H9 (cell line): ENCODE data around the gene CADPS. TPM values are rescaled to one million over a fixed set of nuclear protein-coding genes. Genes with fewer than 3 reads are reported as not detected.

Source experiments
- DNase-seq: peaks from one replicate; pipeline ENCODE4 v3.0.0-alpha.2; 2017
- H2AFZ ChIP-seq: one replicate; pipeline ENCODE4 v1.6.1; 2013; ENCODE audit warnings: mild to moderate bottlenecking, low read length, control low read depth, moderate library complexity
- H2AK5ac ChIP-seq: 2 replicates; pipeline ENCODE4 v1.6.1; 2013; ENCODE audit warnings: low read length, control low read depth, mixed read lengths; ENCODE audit not compliant: insufficient read length
- H2BK120ac ChIP-seq: one replicate; pipeline ENCODE4 v1.6.1; 2013; ENCODE audit warnings: low read depth, mild to moderate bottlenecking, low read length, control low read depth, inconsistent platforms; ENCODE audit not compliant: poor library complexity, severe bottlenecking
- H2BK12ac ChIP-seq: 2 replicates; pipeline ENCODE4 v1.6.1; 2013; ENCODE audit warnings: low read length, control low read depth, mixed read lengths, low read depth; ENCODE audit not compliant: insufficient read length
- H2BK15ac ChIP-seq: 2 replicates; pipeline ENCODE4 v1.6.1; 2013; ENCODE audit warnings: low read depth, low read length, control low read depth
- H2BK20ac ChIP-seq: one replicate; pipeline ENCODE4 v1.6.1; 2013; ENCODE audit warnings: low read depth, mild to moderate bottlenecking, low read length, control low read depth, inconsistent platforms; ENCODE audit not compliant: poor library complexity, severe bottlenecking
- H2BK5ac ChIP-seq: 2 replicates; pipeline ENCODE4 v1.6.1; 2013; ENCODE audit warnings: low read length, control low read depth, mixed read lengths; ENCODE audit not compliant: insufficient read length
- H3K14ac ChIP-seq: 2 replicates; pipeline ENCODE4 v1.6.1; 2013; ENCODE audit warnings: low read length, control low read depth; ENCODE audit not compliant: insufficient read depth
- H3K18ac ChIP-seq: 2 replicates; pipeline ENCODE4 v1.6.1; 2013; ENCODE audit warnings: low read depth, mild to moderate bottlenecking, mixed read lengths, low read length, control low read depth; ENCODE audit not compliant: insufficient read length
- H3K23ac ChIP-seq: 2 replicates; pipeline ENCODE4 v1.6.1; 2013; ENCODE audit warnings: low read length, control low read depth, mixed read lengths, low read depth; ENCODE audit not compliant: insufficient read length
- H3K23me2 ChIP-seq: 2 replicates; pipeline ENCODE4 v1.6.1; 2013; ENCODE audit warnings: low read depth, mild to moderate bottlenecking, mixed read lengths, low read length, control low read depth; ENCODE audit not compliant: insufficient read length, poor library complexity, severe bottlenecking
- H3K27ac ChIP-seq: 2 replicates; pipeline ENCODE4 v1.5.1; 2013; ENCODE audit warnings: low read length, control low read depth, mixed read lengths, low read depth; ENCODE audit not compliant: insufficient read length
- H3K27me3 ChIP-seq: 2 replicates; pipeline ENCODE4 v1.6.1; 2013; ENCODE audit warnings: low read length, control low read depth, inconsistent platforms; ENCODE audit not compliant: insufficient read depth
- H3K4ac ChIP-seq: 2 replicates; pipeline ENCODE4 v1.6.1; 2013; ENCODE audit warnings: low read depth, mild to moderate bottlenecking, control low read depth, inconsistent platforms, low read length, moderate library complexity
- H3K4me1 ChIP-seq: 2 replicates; pipeline ENCODE4 v1.6.1; 2013; ENCODE audit warnings: low read length, control low read depth, inconsistent platforms; ENCODE audit not compliant: insufficient read depth
- H3K4me2 ChIP-seq: 2 replicates; pipeline ENCODE4 v1.6.1; 2013; ENCODE audit warnings: low read length, control low read depth, mixed read lengths; ENCODE audit not compliant: insufficient read length, insufficient read depth
- H3K56ac ChIP-seq: 2 replicates; pipeline ENCODE4 v1.6.1; 2013; ENCODE audit warnings: low read depth, mild to moderate bottlenecking, mixed read lengths, low read length, control low read depth; ENCODE audit not compliant: insufficient read length
- H3K79me1 ChIP-seq: 2 replicates; pipeline ENCODE4 v1.6.1; 2013; ENCODE audit warnings: low read depth, mild to moderate bottlenecking, moderate library complexity, low read length, control low read depth, inconsistent platforms; ENCODE audit not compliant: insufficient read depth, poor library complexity, severe bottlenecking
- H3K79me2 ChIP-seq: 2 replicates; pipeline ENCODE4 v1.6.1; 2013; ENCODE audit warnings: low read length, control low read depth, inconsistent platforms; ENCODE audit not compliant: insufficient read depth
- H3K9ac ChIP-seq: 2 replicates; pipeline ENCODE4 v1.6.1; 2013; ENCODE audit warnings: low read length, control low read depth, mixed read lengths; ENCODE audit not compliant: insufficient read length; ENCODE audit errors: extremely low read depth
- H3K9me3 ChIP-seq: one replicate; pipeline ENCODE4 v1.6.1; 2013; ENCODE audit warnings: low read depth, low read length, inconsistent platforms; ENCODE audit not compliant: control insufficient read depth
- H3T11ph ChIP-seq: one replicate; pipeline ENCODE4 v1.6.1; 2013; ENCODE audit warnings: mild to moderate bottlenecking, low read length, control low read depth, inconsistent platforms
- H4K20me1 ChIP-seq: one replicate; pipeline ENCODE4 v1.6.1; 2013; ENCODE audit not compliant: control insufficient read depth, insufficient read length, insufficient read depth
- H4K5ac ChIP-seq: 2 replicates; pipeline ENCODE4 v1.6.1; 2013; ENCODE audit warnings: low read depth, mild to moderate bottlenecking, mixed read lengths, low read length, control low read depth; ENCODE audit not compliant: insufficient read length
- H4K8ac ChIP-seq: replicated peaks from 2 replicates; pipeline ENCODE4 v1.6.1; 2013; ENCODE audit warnings: low read length, control low read depth, mixed read lengths, low read depth; ENCODE audit not compliant: insufficient read length
- H4K91ac ChIP-seq: 2 replicates; pipeline ENCODE4 v1.6.1; 2013; ENCODE audit warnings: low read depth, mild to moderate bottlenecking, moderate library complexity, mixed read lengths, low read length, control low read depth; ENCODE audit not compliant: insufficient read length
- H3K27ac Mint-ChIP-seq, 3 experiments: 2 replicates in 2 of 3; 3 replicates in 1 of 3; pipeline ENCODE4 v1.8.0; 2020 to 2021; ENCODE audit warnings: mixed read lengths in 3 of 3, mild to moderate bottlenecking in 1 of 3, moderate library complexity in 1 of 3
- H3K27me3 Mint-ChIP-seq: 2 replicates; pipeline ENCODE4 v1.8.0; 2021; ENCODE audit warnings: low read depth, mild to moderate bottlenecking, moderate library complexity, mixed read lengths
- H3K36me3 Mint-ChIP-seq, 3 experiments: 2 replicates in 2 of 3; 3 replicates in 1 of 3; pipeline ENCODE4 v1.8.0; 2020 to 2021; ENCODE audit warnings: low read depth in 3 of 3, mixed read lengths in 3 of 3; ENCODE audit not compliant: insufficient read depth in 1 of 3
- H3K4me1 Mint-ChIP-seq, 2 experiments: 2 replicates each; pipeline ENCODE4 v1.8.0; 2020; ENCODE audit warnings: mixed read lengths in 2 of 2
- H3K4me3 Mint-ChIP-seq, 2 experiments: 2 replicates in 1 of 2; 3 replicates in 1 of 2; pipeline ENCODE4 v1.8.0; 2020 to 2021; ENCODE audit warnings: mild to moderate bottlenecking in 2 of 2, mixed read lengths in 2 of 2, moderate library complexity in 1 of 2
- H3K9me3 Mint-ChIP-seq, 2 experiments: 2 replicates in 1 of 2; 3 replicates in 1 of 2; pipeline ENCODE4 v1.8.0; 2020; ENCODE audit warnings: mild to moderate bottlenecking in 2 of 2, mixed read lengths in 2 of 2, moderate library complexity in 1 of 2
- WGBS: extraction: QIAGEN DNeasy Blood & Tissue Kit; methylation state at CpG from one replicate; pipeline ENCODE4 v1.1.7; 2013; ENCODE audit warnings: missing lambda C conversion rate, low lambda C conversion rate, mixed read lengths; ENCODE audit not compliant: insufficient read length; ENCODE audit errors: extremely low coverage; 5-methylcytosine and 5-hydroxymethylcytosine counted together
- total RNA-seq: library from RNA; stranded (reverse); gene quantifications from 2 replicates; pipeline ENCODE4 v1.2.1, GENCODE V29; 2021
- TF ChIP-seq, protein P1 (sequence below): fragments of 200-600 bp; sonication (generic); conservative IDR thresholded peaks from 3 replicates; pipeline ENCODE4 v1.8.0; 2021; ENCODE audit warnings: antibody characterized with exemption, mild to moderate bottlenecking

CADPS gene
- total RNA-seq, 1 experiment from 2014 or later, result 6.6 TPM

DNA sequence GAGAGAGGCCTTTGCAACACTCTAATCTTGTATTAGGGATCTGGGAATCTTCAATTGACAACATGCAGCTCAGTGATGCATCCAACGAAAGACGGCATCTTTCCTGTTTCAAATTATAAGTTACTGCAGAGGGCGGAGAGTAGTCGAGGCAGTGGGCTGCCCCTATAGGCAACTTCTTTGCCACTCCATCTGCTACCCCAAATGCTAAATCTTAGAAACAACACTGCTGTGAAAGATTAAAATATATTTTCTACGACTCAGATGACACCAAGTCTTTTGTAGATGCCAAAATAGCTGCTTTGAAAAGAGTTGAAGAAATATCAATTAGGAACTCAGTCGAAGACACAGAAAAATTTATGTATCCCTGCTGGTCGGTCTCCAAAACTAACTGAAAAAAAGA, 340.9 kb downstream of the CADPS start:
- H2BK12ac ChIP-seq, result no peak overlapping the region
- no peaks in the 10 kb centered on the region for H3K79me1 ChIP-seq
- WGBS, result no CpG with 5 or more reads among the region's 7 CpGs
- no peak overlapping the region for H4K5ac ChIP-seq
- H3K27ac Mint-ChIP-seq, result no peak overlapping the region
- peaks cover 40 to 43% of the 10 kb centered on the region in 2 experiments for H3K4me1 Mint-ChIP-seq
- no peak overlapping the region for H2AK5ac ChIP-seq
- no peak overlapping the region for H3K18ac ChIP-seq
- no peaks in the 10 kb centered on the region for H3K79me2 ChIP-seq
- H2BK120ac ChIP-seq, result no peak overlapping the region
- H4K91ac ChIP-seq, result no peak overlapping the region
- H3K36me3 Mint-ChIP-seq, result no peaks in the 10 kb centered on the region
- no peak overlapping the region for H2BK5ac ChIP-seq
- H3K14ac ChIP-seq, result no peak overlapping the region
- no peak overlapping the region for H3K4me3 Mint-ChIP-seq
- no peak overlapping the region for H2AFZ ChIP-seq
- H4K20me1 ChIP-seq, result no peaks in the 10 kb centered on the region
- no peak overlapping the region for H3K4me2 ChIP-seq
- no peak overlapping the region for H3T11ph ChIP-seq
- H2BK20ac ChIP-seq, result no peak overlapping the region
- DNase-seq, result no peak
- no peaks in the 10 kb centered on the region for H3K27me3 Mint-ChIP-seq
- peaks cover 16% of the 10 kb centered on the region for H3K4me1 ChIP-seq
- H2BK15ac ChIP-seq, result no peak overlapping the region
- H3K27me3 ChIP-seq, result no peaks in the 10 kb centered on the region
- H3K56ac ChIP-seq, result no peak overlapping the region
- H3K9me3 ChIP-seq, result no peaks in the 10 kb centered on the region
- H3K23me2 ChIP-seq, result no peaks in the 10 kb centered on the region
- TF ChIP-seq, protein P1, sequence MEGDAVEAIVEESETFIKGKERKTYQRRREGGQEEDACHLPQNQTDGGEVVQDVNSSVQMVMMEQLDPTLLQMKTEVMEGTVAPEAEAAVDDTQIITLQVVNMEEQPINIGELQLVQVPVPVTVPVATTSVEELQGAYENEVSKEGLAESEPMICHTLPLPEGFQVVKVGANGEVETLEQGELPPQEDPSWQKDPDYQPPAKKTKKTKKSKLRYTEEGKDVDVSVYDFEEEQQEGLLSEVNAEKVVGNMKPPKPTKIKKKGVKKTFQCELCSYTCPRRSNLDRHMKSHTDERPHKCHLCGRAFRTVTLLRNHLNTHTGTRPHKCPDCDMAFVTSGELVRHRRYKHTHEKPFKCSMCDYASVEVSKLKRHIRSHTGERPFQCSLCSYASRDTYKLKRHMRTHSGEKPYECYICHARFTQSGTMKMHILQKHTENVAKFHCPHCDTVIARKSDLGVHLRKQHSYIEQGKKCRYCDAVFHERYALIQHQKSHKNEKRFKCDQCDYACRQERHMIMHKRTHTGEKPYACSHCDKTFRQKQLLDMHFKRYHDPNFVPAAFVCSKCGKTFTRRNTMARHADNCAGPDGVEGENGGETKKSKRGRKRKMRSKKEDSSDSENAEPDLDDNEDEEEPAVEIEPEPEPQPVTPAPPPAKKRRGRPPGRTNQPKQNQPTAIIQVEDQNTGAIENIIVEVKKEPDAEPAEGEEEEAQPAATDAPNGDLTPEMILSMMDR, result no peak
- no peak overlapping the region for H4K8ac ChIP-seq
- no peak overlapping the region for H3K27ac ChIP-seq
- no peak overlapping the region for H3K4ac ChIP-seq
- H3K9ac ChIP-seq, result no peak overlapping the region
- no peak overlapping the region for H3K23ac ChIP-seq
- no peaks in the 10 kb centered on the region for H3K9me3 Mint-ChIP-seq
